HepG2 (cell line): ENCODE measurements around the gene ADAR. TPM values are rescaled to one million over a fixed set of nuclear protein-coding genes. Genes with fewer than 3 reads are reported as not detected.

ENCODE experiments used
- ATAC-seq: fragments of 200-7000 bp; cut with Tn5 transposase; 3 replicates; pipeline ENCODE4 v1.9.1; 2020; ENCODE audit warnings: mild to moderate bottlenecking, moderate library complexity
- BruUV-seq: library from RNA; stranded (reverse); fragments of 400-500 nt; replicated peaks from 2 replicates; lab custom pipeline; 2021; lab: Mats Ljungman, UMichigan
- CTCF ChIA-PET: fragments of 300-600 bp; formaldehyde crosslinking; extraction: SDS; loops from one replicate; lab custom pipeline; 2021; ENCODE audit warnings: low total read pairs, inconsistent platforms, low intra/inter-chr PET ratio; lab: Yijun Ruan, JAX
- POLR2A ChIA-PET: fragments of 350-600 bp; sonication (Branson Sonifier 250); formaldehyde crosslinking; loops from one replicate; lab custom pipeline; 2020; ENCODE audit warnings: antibody characterized with exemption, inconsistent platforms; lab: Yijun Ruan, JAX
- DNase-seq: peaks from one replicate; pipeline ENCODE4 v3.0.0-alpha.2; 2015; ENCODE audit warnings: low spot score
- FAIRE-seq: peaks from 3 replicates; lab custom pipeline; 2011; peaks lifted over from hg19 to GRCh38; lab: Jason Lieb, UNC
- H2AFZ ChIP-seq: one replicate; pipeline ENCODE4 v1.6.1; 2011; ENCODE audit warnings: low read length, inconsistent platforms
- H3K27ac ChIP-seq: fragments of 300-600 bp; 3 replicates; pipeline ENCODE4 v1.8.0; 2011; ENCODE audit warnings: mixed run types, mild to moderate bottlenecking, mixed read lengths, low read length, inconsistent platforms; ENCODE audit not compliant: insufficient read depth; ENCODE audit errors: extremely low read length
- H3K27me3 ChIP-seq, 2 experiments: fragments of 200-600 bp in 1 of 2; 2 replicates in 1 of 2; 3 replicates in 1 of 2; pipeline versions ENCODE4 v1.6.0 to v1.8.0; 2011; ENCODE audit warnings: low read length in 2 of 2, mild to moderate bottlenecking in 2 of 2, moderate library complexity in 2 of 2, inconsistent platforms in 1 of 2; ENCODE audit not compliant: insufficient read depth in 2 of 2, control insufficient read depth in 1 of 2
- H3K36me3 ChIP-seq, 2 experiments: fragments of 200-600 bp in 1 of 2; replicated peaks in 1 of 2; 2 replicates in 1 of 2; 3 replicates in 1 of 2; pipeline versions ENCODE4 v1.5.1 to v1.8.0; 2011; ENCODE audit warnings: low read length in 2 of 2, inconsistent platforms in 1 of 2; ENCODE audit not compliant: insufficient read depth in 2 of 2, control insufficient read depth in 1 of 2
- H3K4me1 ChIP-seq: 2 replicates; pipeline ENCODE4 v1.5.1; 2012; ENCODE audit warnings: low read length, inconsistent platforms; ENCODE audit not compliant: insufficient read depth
- H3K4me2 ChIP-seq: 2 replicates; pipeline ENCODE4 v1.6.0; 2011; ENCODE audit warnings: low read depth, low read length, inconsistent platforms
- H3K4me3 ChIP-seq, 3 experiments: fragments of 200-600 bp in 1 of 3; sonication (generic), shearing (Covaris generic) in 1 of 3; replicated peaks in 1 of 3; 2 replicates each; pipeline ENCODE4 v1.5.1; 2011 to 2016; ENCODE audit warnings: low read length in 3 of 3, inconsistent platforms in 2 of 3, low read depth in 2 of 3, mild to moderate bottlenecking in 2 of 3, control low read depth in 1 of 3, mixed read lengths in 1 of 3; ENCODE audit not compliant: insufficient read depth in 1 of 3
- H3K79me2 ChIP-seq: one replicate; pipeline ENCODE4 v1.6.1; 2011; ENCODE audit warnings: low read length, inconsistent platforms; ENCODE audit not compliant: insufficient read depth
- H3K9ac ChIP-seq: 2 replicates; pipeline ENCODE4 v1.6.0; 2011; ENCODE audit warnings: mild to moderate bottlenecking, low read depth, low read length, inconsistent platforms; ENCODE audit not compliant: insufficient read depth
- H3K9me3 ChIP-seq: 2 replicates; pipeline ENCODE4 v1.5.1; 2012; ENCODE audit warnings: mild to moderate bottlenecking, low read length
- H4K20me1 ChIP-seq: 2 replicates; pipeline ENCODE4 v1.6.0; 2011; ENCODE audit warnings: inconsistent platforms, mild to moderate bottlenecking, low read length, moderate library complexity; ENCODE audit not compliant: insufficient read depth
- DR1 ChIP-seq: sonication (generic); formaldehyde crosslinking; IDR thresholded peaks from 2 replicates; pipeline ENCODE4 v1.8.0; 2021; ENCODE audit warnings: mild to moderate bottlenecking, missing genetic modification reagents, inconsistent platforms
- FOXA3 ChIP-seq: IDR thresholded peaks from 2 replicates; pipeline ENCODE4 v1.6.1; 2016; ENCODE audit warnings: missing genetic modification reagents, missing compliant biosample characterization
- HMGXB3 ChIP-seq: sonication (generic); formaldehyde crosslinking; IDR thresholded peaks from 2 replicates; pipeline ENCODE4 v1.4.0; 2020; ENCODE audit warnings: missing genetic modification reagents, borderline replicate concordance
- HNF1A ChIP-seq, 2 experiments: sonication (generic) in 1 of 2; formaldehyde crosslinking in 1 of 2; IDR thresholded peaks; 2 replicates each; pipeline versions ENCODE4 v1.4.0 to v1.6.1; 2016 to 2020; ENCODE audit warnings: borderline replicate concordance in 1 of 2, low read depth in 1 of 2, mild to moderate bottlenecking in 1 of 2, missing genetic modification reagents in 1 of 2
- PRMT3 ChIP-seq: sonication (generic); formaldehyde crosslinking; IDR thresholded peaks from 2 replicates; pipeline ENCODE4 v1.8.1; 2022; ENCODE audit warnings: low read depth, mild to moderate bottlenecking, moderate library complexity, missing genetic modification reagents, borderline replicate concordance
- SALL1 ChIP-seq: sonication (generic); formaldehyde crosslinking; IDR thresholded peaks from 2 replicates; pipeline ENCODE4 v1.8.0; 2022; ENCODE audit warnings: mild to moderate bottlenecking, missing genetic modification reagents
- SRSF9 ChIP-seq: fragments of 200-400 bp; formaldehyde crosslinking; IDR thresholded peaks from 2 replicates; pipeline ENCODE4 v1.6.1; 2018; ENCODE audit warnings: borderline replicate concordance, mild to moderate bottlenecking, low read depth, low read length; ENCODE audit not compliant: insufficient read depth, poor library complexity, severe bottlenecking
- ZNF503 ChIP-seq: sonication (generic); formaldehyde crosslinking; IDR thresholded peaks from 2 replicates; pipeline ENCODE4 v1.4.0; 2020; ENCODE audit warnings: missing genetic modification reagents
- ZNF674 ChIP-seq: sonication (generic); formaldehyde crosslinking; IDR thresholded peaks from 2 replicates; pipeline ENCODE4 v1.5.0; 2020; ENCODE audit warnings: low read depth, mild to moderate bottlenecking, missing genetic modification reagents
- WGBS: methylation state at CpG from one replicate; pipeline ENCODE4 v1.1.6; 2017; ENCODE audit warnings: low lambda C conversion rate; 5-methylcytosine and 5-hydroxymethylcytosine counted together
- in situ Hi-C: cut with HindIII; loops from 2 replicates; pipeline ENCODE4 v1.10.0; 2017; ENCODE audit warnings: low pct_unique_long_range_greater_than_20kb; ENCODE audit not compliant: extremely low pct_ligation_motif_present
- intact Hi-C: fragments of 100-400 bp; cut with micrococcal nuclease; formaldehyde crosslinking; loops from one replicate; pipeline ENCODE4 v1.10.0; 2022; ENCODE audit not compliant: unreplicated experiment
- polyA plus RNA-seq, 8 experiments: library from polyadenylated mRNA; depleted of rRNA in 3 of 8; stranded (reverse) in 7 of 8; unstranded in 1 of 8; fragments of >200 nt; fragmentation: Illumina TruSeq in 4 of 8; extraction: Trizol in 4 of 8; gene quantifications; 2 replicates each; pipeline versions ENCODE4 v1.2.1 to v1.2.3, GENCODE V29; 2011 to 2016; ENCODE audit warnings: low read depth in 4 of 8, missing spikeins in 1 of 8, mixed read lengths in 1 of 8; ENCODE audit not compliant: insufficient read depth in 1 of 8
- total RNA-seq, 5 experiments: library from RNA; depleted of rRNA; stranded (reverse); fragments of >200 nt; fragmentation: Illumina TruSeq; extraction: Trizol; gene quantifications; 2 replicates each; pipeline ENCODE4 v1.2.3, GENCODE V29; 2016; ENCODE audit warnings: low read depth in 1 of 5

Gene ADAR
- total and polyA plus RNA-seq, 2 of the 13 experiments (the other 11 are each of a cell fraction or from before 2014, with no cell fraction given) = 70.8 to 86.2 TPM

GRCh38 chr1:154539486-154540483, 68.2 kb downstream of the ADAR start (continued):
- TF ChIP-seq HMGXB3 (CRISPR knock-in tag) (no peak), SALL1 (CRISPR knock-in tag) (no peak)
- TF ChIP-seq, all 625 proteins: peak for 1

- 24% methylated on average over 7 of the region's 7 CpGs for WGBS
- Histone ChIP-seq H3K79me2 (no peaks in the 10 kb centered on the region), H3K27ac (no peak overlapping the region), H3K9ac (no peak overlapping the region)
- in situ Hi-C loops = no loop called here
- ATAC-seq = no peak
- intact Hi-C loops = no loop called here
- BruUV-seq = no TSS peak
- TF ChIP-seq FOXA3 (CRISPR knock-in tag) (no peak), PRMT3 (CRISPR knock-in tag) (no peak), SRSF9 (no peak), ZNF503 (CRISPR knock-in tag) (no peak), DR1 (no peak), HNF1A (IDR thresholded peaks at IDR 0.05; ENCODE audit: low read depth) (no peak), HNF1A (CRISPR knock-in tag; IDR thresholded peaks at IDR 0.05; ENCODE audit: borderline replicate concordance) (no peak), ZNF674 (no peak)
- TF ChIP-seq, all 625 proteins: peak for 0
- DNase-seq = no peak
- CTCF ChIA-PET = no interaction called here
- Histone ChIP-seq H2AFZ (no peak overlapping the region), H3K4me2 (no peak overlapping the region), H3K4me3 (no peak overlapping the region), H3K27me3 (peaks cover 2 to 10% of the 10 kb centered on the region in 2 experiments; a peak in 3 of 5 replicates), H3K36me3 (no peaks in the 10 kb centered on the region), H3K9me3 (no peaks in the 10 kb centered on the region), H3K4me1 (no peaks in the 10 kb centered on the region), H4K20me1 (no peaks in the 10 kb centered on the region)
- POLR2A ChIA-PET = no interaction called here
- no peak for FAIRE-seq
Measured at GRCh38 chr1:154536570-154536969, 71.4 kb downstream of the ADAR start.
